HG02610 (cell line): Measurements from ENCODE around the gene OAT.
"Not testable (repeated sequence)": the region's sequence is repeated elsewhere in the genome, so short reads cannot be mapped to it uniquely, and the experiment has no call there.

Experiments used
- ATAC-seq: cut with Tn5 transposase; IDR thresholded peaks from one replicate; pipeline ENCODE4 v1.9.1; 2021; ENCODE audit warnings: mild to moderate bottlenecking, moderate library complexity; ENCODE audit not compliant: unreplicated experiment

Gene OAT

GRCh38 chr10:124379609-124380193 is 39.0 kb downstream of the OAT start:
- no peak for ATAC-seq

GRCh38 chr10:124378881-124379471 is 39.7 kb downstream of the OAT start:
- ATAC-seq: no peak

GRCh38 chr10:124378271-124378670 is 40.5 kb downstream of the OAT start:
- ATAC-seq: no peak

- ATAC-seq: no peak
Measured at GRCh38 chr10:124377101-124377500, 41.6 kb downstream of the OAT start.

- no peak for ATAC-seq
Measured at GRCh38 chr10:124376411-124376810, 42.3 kb downstream of the OAT start.

- no peak for ATAC-seq
Measured at GRCh38 chr10:124375691-124376090, 43.0 kb downstream of the OAT start.

DNA sequence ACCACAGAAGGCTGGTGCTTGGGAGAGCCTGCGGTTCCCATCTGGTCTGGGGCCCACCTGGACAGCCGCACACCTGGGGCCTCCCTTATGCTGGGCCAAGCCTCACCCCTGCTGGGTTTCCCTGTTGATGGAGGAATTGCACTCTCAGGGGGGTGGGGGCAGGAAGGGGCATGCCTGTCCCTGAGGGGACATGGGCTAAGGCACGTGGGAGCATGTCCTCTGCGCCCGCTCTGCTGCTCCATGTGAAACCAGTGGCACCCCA is 43.4 kb downstream of the OAT start:
- no peak for ATAC-seq

GRCh38 chr10:124374535-124375352 is 44.0 kb downstream of the OAT start:
- ATAC-seq: no peak

- no peak for ATAC-seq
Measured at GRCh38 chr10:124372899-124373298, 45.8 kb downstream of the OAT start.

- no peak for ATAC-seq
Measured at GRCh38 chr10:124370426-124370825, 48.3 kb downstream of the OAT start.

DNA sequence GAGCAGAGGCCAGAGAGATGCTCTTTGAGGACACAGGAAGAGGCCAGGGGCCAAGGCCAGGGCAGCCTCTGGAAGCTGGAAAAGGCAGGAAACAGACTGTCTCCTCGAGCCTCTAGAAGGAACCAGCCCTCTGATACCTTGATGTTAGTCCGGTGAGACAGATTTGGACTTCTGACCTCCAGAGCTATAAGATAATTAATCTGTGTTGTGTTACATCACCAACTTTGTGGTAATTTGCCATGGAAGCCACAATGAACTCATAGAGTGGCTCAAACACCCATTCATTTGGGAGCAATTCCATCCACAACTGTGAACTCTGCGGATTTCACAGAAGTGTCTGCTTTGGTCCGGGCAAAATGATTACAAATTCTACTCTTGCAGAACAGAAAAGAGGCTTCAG is 48.7 kb downstream of the OAT start:
- no peak for ATAC-seq

GRCh38 chr10:124369533-124369932 is 49.2 kb downstream of the OAT start:
- ATAC-seq: not testable (repeated sequence)

DNA sequence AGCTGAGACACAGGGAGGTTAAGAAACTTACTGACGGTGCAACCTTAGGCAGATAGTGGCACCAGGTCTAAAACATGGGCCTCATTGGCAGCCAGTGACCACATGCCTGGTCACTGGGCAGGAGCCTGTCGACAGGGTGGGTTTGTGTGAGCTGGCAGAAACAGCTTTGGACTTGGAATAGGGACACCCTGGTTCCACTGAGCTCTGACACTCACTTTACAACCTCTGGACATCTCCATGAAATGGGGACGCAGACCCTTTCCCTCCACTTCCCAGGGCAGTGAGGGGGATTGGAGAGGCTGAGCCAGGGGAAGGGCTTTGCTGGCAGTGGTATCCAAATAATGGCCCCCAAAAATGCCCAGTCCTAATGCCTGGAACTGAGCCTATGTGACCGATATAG is 49.7 kb downstream of the OAT start:
- ATAC-seq: no peak

DNA sequence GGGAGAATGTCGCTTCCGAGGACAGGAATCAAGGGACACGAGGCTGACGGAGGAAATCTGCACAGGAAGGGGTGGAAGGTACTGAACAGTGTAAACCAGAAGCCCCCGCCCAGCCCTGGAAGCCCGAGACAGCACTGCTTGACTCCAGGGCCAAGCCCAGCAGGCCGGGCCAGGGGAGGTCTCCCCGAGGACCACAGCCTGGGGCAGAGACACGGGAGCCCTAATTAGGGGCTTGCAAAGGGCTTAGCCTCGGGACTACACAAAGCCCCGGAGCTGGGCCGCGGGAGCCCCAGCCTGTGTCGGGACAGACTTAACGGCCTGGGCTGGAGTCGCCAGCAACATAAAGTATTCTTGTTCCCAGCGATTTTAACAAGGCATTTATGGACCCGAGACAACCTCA is 50.8 kb downstream of the OAT start:
- ATAC-seq: no peak

GRCh38 chr10:124367414-124367813 is 51.3 kb downstream of the OAT start:
- ATAC-seq: no peak

- no peak for ATAC-seq
Measured at GRCh38 chr10:124366825-124367224, 51.9 kb downstream of the OAT start.

- ATAC-seq: no peak
Measured at GRCh38 chr10:124366343-124366742, 52.4 kb downstream of the OAT start.

GRCh38 chr10:124364674-124365073 is 54.0 kb downstream of the OAT start:
- no peak for ATAC-seq

DNA sequence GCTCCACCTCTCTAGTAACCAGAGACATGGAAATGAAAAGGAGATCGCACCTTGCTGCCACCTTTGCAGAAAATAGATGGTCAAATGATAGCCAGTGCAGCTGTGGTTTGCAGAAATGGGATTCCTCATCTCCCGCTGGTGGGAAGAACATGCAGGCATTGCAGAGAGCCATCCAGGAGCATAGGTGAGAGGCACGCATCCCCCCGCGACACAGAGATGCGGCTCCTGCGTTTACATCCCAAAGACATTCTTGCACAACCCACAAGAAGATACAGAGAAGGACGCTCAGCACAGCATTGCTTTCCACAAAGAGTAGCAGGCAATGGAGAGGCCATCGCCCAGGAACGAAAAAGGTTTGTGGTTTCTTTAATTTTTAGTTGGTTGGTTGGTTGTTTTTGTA is 56.2 kb downstream of the OAT start:
- no peak for ATAC-seq

DNA sequence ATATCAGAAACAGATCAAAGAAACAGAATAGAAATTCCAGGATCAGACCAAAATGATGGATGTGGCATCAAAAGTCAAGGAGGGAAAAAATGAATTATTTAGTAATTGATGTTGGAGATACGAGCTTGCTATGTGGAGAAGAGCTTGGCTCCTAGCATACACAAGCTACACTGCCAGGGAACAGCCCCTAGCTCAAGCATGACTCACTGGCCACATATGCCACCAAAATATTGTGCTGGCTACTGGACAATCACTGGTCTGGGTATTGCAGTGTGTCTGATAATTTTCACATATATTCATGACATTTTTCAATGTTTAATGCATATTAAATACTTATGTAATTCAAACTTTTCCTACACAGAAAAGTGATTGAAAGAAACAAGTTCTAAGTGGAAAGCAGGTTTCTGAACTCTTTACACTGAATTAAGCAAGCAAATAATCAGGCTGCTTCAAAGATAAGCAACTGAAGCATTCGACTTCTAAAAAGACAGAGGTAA is 59.3 kb downstream of the OAT start:
- no peak for ATAC-seq

DNA sequence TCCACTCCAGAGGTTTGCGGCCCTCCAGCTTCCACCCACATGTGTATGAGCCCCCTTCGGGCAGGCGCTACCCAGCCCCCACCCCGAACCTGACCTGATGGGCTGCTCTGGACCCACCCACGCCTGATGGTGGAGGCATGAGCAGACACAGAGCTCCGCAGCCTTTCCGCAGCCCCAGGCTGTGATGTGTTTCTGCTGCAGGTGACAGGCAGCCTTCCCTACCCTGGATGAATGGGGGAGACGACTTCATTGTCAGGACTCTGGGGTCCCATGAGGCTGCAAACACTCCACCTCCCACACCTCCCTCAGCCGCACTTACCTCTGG is 61.2 kb downstream of the OAT start:
- no peak for ATAC-seq

- ATAC-seq: no peak
Measured at GRCh38 chr10:124356701-124357560, 61.8 kb downstream of the OAT start.
